ENCODE measurements around the gene MT1B. TPM values are rescaled to one million over a fixed set of nuclear protein-coding genes. Genes with fewer than 3 reads are reported as not detected.
A peak's percentile ranks its signal among the peaks of the same experiment; 100 is the strongest.

Gene MT1B
- total and polyA plus RNA-seq, 2 of the 13 experiments (the other 11 are each of a cell fraction or from before 2014, with no cell fraction given): 0.89 TPM; not detected in 1

- Histone ChIP-seq H3K9me3 (ENCODE audit: low read length) (peaks cover 10% of the 10 kb centered on the region), H4K20me1 (ENCODE audit: insufficient read depth, low read length) (no peaks in the 10 kb centered on the region), H2AFZ (ENCODE audit: low read length) (peak overlapping the region; percentile 79), H3K4me2 (ENCODE audit: low read depth, low read length) (peak overlapping the region; percentile 100), H3K4me1 (ENCODE audit: insufficient read depth, low read length) (peaks cover 45% of the 10 kb centered on the region), H3K27ac (ENCODE audit: extremely low read length, insufficient read depth, low read length) (no peak overlapping the region), H3K27me3 (ENCODE audit: control insufficient read depth in 1 of 2, insufficient read depth in 2 of 2, low read length in 2 of 2) (peaks cover 0 to 6% of the 10 kb centered on the region in 2 experiments; a peak in 1 of 5 replicates), H3K9ac (ENCODE audit: insufficient read depth, low read depth, low read length) (peak overlapping the region; percentile 66), H3K36me3 (replicated peaks in 1 of 2; ENCODE audit: control insufficient read depth in 1 of 2, insufficient read depth in 2 of 2, low read length in 2 of 2) (no peaks in the 10 kb centered on the region), H3K4me3 (replicated peaks in 1 of 3; ENCODE audit: insufficient read depth in 1 of 3, low read depth in 2 of 3, low read length in 3 of 3) (peak overlapping the region; percentile 62 to 83 (median 78); a peak in 5 of 6 replicates), H3K79me2 (ENCODE audit: insufficient read depth, low read length) (no peaks in the 10 kb centered on the region)
- BruUV-seq (replicated peaks): TSS peak; percentile 92
- intact Hi-C loops (cut with micrococcal nuclease; ENCODE audit: unreplicated experiment) (no loop called here), in situ Hi-C loops (cut with HindIII; ENCODE audit: extremely low pct_ligation_motif_present, low pct_unique_long_range_greater_than_20kb) (no loop called here)
- ChIA-PET CTCF (ENCODE audit: low intra/inter-chr PET ratio, low total read pairs) (no interaction called here), POLR2A (interaction anchor here (0.8 to 2.3 kb wide), 9 partner anchors 19 to 76 kb away, joined by 3 to 15 read pairs (median 3); partner anchors contain the start of genes MT1A, MT1E, MT2A and NUP93)
- no peak for FAIRE-seq
- no peak for DNase-seq (ENCODE audit: low spot score)
- ATAC-seq: peak; percentile 18
- WGBS (ENCODE audit: low lambda C conversion rate): 12% methylated on average over 8 of the region's 8 CpGs
- TF ChIP-seq ZBTB42 (CRISPR knock-in tag; IDR thresholded peaks at IDR 0.05): no peak
- peak; percentile 6; the same call in 1 of the 2 replicates for TF ChIP-seq NFE2L1 (CRISPR knock-in tag; IDR thresholded peaks at IDR 0.05; ENCODE audit: borderline replicate concordance)
- TF ChIP-seq ZBTB4 (CRISPR knock-in tag; IDR thresholded peaks at IDR 0.05; ENCODE audit: borderline replicate concordance): 0 out of 2 replicates have a peak, but pooled peaks have one; percentile 32
- no peak for TF ChIP-seq ZNF205 (CRISPR knock-in tag; IDR thresholded peaks at IDR 0.05)
- no peak for TF ChIP-seq ZNF510 (CRISPR knock-in tag; IDR thresholded peaks at IDR 0.05; ENCODE audit: low read depth)
- 0 out of 2 replicates have a peak, but pooled peaks have one; percentile 5 for TF ChIP-seq ZNF782 (CRISPR knock-in tag; IDR thresholded peaks at IDR 0.05; ENCODE audit: borderline replicate concordance)
- no peak for TF ChIP-seq ZNF431 (CRISPR knock-in tag; IDR thresholded peaks at IDR 0.05; ENCODE audit: borderline replicate concordance, low read depth)
- TF ChIP-seq ESRRA (CRISPR knock-in tag; IDR thresholded peaks at IDR 0.05; ENCODE audit: low read depth): 0 out of 2 replicates have a peak, but pooled peaks have one; percentile 6
- no peak for TF ChIP-seq ATF7 (IDR thresholded peaks at IDR 0.05)
- TF ChIP-seq ATF7 (CRISPR knock-in tag; IDR thresholded peaks at IDR 0.05): 0 out of 2 replicates have a peak, but pooled peaks have one; percentile 3
- TF ChIP-seq ZNF10 (CRISPR knock-in tag; IDR thresholded peaks at IDR 0.05; ENCODE audit: borderline replicate concordance, low read depth): no peak
- no peak for TF ChIP-seq ZNF276 (CRISPR knock-in tag; IDR thresholded peaks at IDR 0.05; ENCODE audit: low read depth)
- TF ChIP-seq ZNF224 (CRISPR knock-in tag; IDR thresholded peaks at IDR 0.05): 0 out of 2 replicates have a peak, but pooled peaks have one; percentile 46
- 0 out of 2 replicates have a peak, but pooled peaks have one; percentile 16 for TF ChIP-seq ZNF713 (CRISPR knock-in tag; IDR thresholded peaks at IDR 0.05)
- 0 out of 2 replicates have a peak, but pooled peaks have one; percentile 8 for TF ChIP-seq SNAPC2 (CRISPR knock-in tag; IDR thresholded peaks at IDR 0.05)
- no peak for TF ChIP-seq NONO (IDR thresholded peaks at IDR 0.05)
- no peak for TF ChIP-seq NONO (CRISPR knock-in tag; conservative IDR thresholded peaks at IDR 0.05)
- TF ChIP-seq YEATS4 (CRISPR knock-in tag; IDR thresholded peaks at IDR 0.05; ENCODE audit: borderline replicate concordance): no peak
- no peak for TF ChIP-seq REL (CRISPR knock-in tag; conservative IDR thresholded peaks at IDR 0.05)
- TF ChIP-seq IRF2 (CRISPR knock-in tag; IDR thresholded peaks at IDR 0.05): no peak
These were observed 31.2 kb downstream of the MT1B start for GRCh38 chr16:56682703-56683397.
